HG03135 (cell line): Measurements from ENCODE around the gene TBX3.

ENCODE experiments used
- ATAC-seq: cut with Tn5 transposase; IDR thresholded peaks from one replicate; pipeline ENCODE4 v1.9.1; 2021; ENCODE audit warnings: mild to moderate bottlenecking, moderate library complexity; ENCODE audit not compliant: unreplicated experiment

TBX3 gene

DNA sequence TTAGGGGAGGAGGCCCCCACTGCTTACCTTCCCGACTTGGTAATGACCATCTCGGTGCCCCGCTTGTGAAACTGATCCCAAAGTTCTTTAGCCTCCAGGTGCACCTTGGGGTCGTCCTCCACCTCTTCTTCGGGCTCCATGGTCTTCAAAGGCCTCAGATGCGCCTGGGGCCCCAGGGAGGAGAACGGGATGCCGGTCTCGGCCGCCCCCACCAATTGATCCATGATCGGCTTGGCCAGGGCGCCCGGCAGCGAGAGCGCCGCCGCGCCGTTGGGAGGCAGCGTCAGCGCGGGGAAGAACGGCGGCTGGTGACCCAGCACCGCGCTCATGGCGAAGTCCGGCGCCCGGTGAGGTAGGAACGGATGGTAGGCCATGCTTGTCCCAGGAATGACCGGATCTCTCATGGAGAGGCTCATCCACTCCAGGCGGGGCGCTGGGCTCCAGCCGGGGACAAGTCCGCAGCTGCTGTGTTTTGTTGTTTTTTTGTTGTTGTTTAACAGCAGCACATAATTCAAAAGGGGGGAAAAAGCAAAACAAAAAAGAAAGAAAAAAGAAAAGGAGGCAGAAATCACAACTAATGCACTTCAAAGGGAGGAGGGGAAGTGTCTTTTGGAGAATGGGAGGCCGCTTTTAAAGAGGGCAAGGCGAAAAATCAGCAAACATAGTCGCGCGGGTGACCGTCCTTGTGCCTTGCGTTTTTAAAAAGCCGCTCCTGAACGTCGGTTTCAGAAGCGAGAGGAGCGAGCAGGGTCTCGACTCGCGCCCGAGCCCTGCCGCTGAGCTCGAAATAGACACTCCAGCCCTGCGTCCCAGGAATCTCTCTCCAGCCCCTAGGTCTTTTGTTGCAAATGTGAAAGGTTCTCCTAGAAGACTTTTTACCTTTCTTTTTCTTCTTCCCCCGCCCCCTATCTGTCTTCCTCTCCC is 928 bp downstream of the TBX3 start:
- ATAC-seq: no peak

DNA sequence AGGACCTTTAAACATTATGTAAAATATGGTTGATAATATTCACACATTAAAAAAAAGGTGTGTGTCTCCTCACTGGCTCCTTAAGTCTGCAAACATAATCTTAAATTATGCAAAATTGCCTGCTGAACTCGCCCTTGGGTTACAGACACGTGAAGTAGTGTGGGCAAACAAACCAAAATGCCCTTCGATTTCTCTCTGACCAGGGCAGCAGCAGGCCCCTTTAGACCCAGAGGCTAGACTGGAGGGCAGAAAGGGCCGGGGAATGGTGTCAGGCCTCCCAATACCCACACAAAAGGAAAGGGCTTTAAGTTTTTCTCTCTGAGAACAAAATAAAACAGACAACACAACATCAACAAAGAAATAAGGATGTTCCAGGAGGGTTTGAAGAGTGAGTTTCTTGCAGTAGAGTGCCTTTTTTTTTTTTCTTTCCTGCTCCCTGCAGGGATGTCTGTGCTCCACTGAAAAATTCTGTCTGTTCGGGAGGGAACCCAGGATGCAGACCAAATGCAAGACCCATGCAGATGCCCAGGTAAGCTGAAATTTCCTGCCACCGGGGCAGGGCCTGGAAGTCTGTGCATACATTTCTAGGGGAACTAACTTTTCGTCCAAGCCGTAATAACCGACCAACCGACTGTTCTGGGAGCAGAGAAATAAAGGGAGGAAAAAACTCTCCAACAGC is 1.7 kb downstream of the TBX3 start:
- no peak for ATAC-seq

DNA sequence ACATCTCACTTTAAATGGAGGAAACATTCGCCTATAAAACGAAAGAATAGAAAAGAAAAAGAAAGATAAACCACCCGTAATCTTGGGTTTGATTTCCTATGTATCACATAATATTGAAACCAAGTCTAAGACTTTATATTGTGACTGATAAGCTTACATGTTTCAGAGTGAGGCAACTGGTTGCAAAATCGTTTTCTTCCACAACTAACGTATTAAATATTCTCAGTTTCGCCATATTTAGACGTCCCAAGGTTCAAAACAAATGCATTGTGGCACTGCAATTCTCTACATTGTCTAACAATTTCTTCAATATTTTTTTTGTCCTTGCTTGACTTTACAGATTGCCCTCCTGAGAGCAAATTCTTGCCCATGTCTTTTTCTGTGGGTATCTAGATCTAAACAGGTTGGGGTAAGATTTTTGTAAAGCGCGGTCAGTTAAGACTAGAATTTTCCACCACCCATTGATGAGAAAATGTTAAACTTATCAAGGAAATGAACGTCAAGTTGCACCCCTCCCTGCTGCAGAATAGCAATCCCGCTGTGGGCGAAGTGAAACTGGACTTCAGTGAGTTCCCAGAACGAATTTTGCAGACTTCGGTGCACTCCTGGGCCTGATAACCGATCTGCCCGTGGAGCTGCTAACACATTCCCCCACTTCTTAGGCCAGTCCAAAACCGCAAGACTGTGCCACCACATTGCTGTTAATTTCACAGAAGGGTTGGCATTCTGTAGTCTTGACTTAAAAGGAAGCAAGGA is 2.7 kb downstream of the TBX3 start:
- no peak for ATAC-seq

DNA sequence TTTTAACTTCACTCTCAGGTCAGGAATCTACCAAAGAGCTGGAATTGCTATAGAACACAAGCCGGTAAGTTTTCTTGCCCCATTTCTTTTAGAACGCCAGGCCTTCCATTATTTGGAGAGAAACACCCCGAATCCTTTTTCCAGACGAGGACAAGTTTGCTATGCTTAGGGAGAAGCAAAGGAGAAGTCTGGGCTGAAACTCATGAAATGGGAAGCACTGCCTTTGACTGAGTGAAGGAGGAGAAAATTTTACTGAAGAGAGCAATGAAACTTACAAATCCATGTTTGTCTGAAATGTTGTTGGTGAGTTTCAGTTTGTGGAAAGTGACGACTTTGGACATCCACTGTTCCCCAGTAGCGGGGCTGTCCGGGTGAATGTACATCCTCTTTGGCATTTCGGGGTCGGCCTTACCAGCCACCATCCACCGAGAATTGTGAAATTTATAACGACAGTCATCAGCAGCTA is 3.3 kb downstream of the TBX3 start:
- no peak for ATAC-seq

DNA sequence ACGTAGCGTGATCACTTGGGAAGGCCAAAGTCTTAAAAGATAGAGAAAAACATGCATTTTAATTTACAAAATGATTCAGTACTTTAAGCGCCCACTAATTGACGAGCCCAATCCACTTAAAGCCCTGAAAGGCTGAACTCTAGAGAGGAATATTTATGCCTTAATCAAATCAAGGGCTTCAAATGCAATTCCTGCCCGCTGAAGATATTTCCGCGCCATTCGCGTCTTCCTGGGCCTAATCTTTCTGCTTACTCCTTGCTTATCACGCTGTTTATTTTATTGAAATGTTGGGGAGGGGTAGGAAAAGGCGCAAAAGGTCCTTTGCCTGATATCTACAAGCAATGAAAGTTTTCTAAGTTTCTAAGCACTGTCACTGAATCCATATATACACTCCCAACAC is 4.0 kb downstream of the TBX3 start:
- no peak for ATAC-seq

DNA sequence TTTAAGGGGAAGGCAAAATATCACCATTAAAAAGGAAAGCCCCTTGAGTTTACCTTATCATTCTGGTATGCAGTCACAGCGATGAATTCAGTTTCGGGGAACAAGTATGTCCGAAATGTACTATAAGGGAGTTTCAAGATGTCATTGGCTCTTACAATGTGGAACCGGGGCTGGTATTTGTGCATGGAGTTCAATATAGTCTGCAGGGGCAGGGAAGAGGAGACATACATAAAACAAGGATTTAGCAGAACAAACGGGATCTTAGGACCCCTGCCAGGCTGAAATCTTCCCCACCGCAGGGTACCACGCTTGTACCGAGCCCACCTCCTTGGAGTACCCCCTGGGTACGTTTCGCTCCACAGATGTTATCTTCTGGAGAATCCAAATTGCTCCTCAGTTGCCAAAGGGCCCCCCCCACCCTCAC is 4.5 kb downstream of the TBX3 start:
- ATAC-seq: no peak

DNA sequence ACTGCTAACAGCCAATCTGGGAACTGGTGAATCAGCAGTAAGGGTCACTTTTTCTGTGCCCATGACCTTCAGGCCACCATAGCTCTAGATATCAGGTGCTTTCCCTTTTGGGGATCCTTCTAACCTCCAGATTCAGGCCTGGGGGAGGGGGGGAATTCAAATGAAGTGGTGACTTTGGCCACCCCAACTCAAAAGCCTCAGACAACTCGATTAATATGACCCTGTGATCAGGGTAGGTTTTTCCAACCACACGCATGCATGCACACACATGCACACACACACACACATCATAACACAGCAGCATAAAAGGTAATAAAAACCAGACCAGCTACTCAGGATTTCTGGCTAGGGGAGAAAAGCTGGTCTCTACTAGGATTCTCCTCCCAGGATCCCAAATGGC is 5.3 kb downstream of the TBX3 start:
- no peak for ATAC-seq

DNA sequence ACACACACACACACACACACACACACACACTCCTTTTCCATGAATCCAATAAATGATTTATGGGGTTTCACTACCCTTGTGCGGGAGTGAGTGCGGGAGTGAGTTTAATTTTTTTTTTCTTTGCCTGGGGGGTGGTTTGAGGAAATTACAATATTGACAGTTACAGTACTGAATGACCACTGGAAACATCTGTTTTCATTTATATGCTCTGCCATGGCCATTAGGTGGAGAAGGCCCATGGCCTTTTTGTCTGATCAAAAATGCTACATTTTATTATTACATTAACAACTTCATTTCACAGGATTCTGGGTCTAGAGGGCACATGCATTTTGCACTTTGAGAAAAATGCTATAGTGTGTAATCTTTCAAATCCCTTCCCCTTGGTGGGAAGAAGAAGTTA is 5.9 kb downstream of the TBX3 start:
- ATAC-seq: no peak

DNA sequence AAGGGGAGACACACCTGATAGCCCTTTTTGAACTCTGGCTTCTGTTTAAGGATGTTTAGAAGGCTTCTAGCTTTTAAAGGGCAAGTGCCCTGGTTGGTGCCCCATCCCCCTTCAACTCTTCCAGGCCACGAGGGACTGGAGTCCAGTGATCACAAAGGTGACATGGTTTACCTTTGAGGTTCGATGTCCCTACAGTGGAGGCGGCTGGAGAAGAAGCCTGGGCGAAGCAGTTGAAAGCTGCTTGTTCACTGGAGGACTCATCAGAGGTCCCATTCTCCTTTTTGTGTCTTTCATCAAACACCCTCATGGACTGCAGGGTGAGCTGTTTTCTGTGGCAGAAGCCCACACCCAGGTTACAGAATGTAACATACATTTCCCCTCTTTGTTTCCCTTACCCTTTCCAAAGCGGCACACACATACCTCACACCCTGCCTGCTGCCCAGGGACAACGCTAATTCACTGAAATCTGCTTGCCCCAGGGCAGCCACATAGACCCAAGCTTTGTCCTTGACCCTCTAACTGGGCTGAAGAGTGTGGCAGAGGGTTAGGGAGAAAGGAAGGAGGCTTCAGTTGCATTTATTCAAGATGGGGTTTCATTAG is 7.7 kb downstream of the TBX3 start:
- no peak for ATAC-seq

DNA sequence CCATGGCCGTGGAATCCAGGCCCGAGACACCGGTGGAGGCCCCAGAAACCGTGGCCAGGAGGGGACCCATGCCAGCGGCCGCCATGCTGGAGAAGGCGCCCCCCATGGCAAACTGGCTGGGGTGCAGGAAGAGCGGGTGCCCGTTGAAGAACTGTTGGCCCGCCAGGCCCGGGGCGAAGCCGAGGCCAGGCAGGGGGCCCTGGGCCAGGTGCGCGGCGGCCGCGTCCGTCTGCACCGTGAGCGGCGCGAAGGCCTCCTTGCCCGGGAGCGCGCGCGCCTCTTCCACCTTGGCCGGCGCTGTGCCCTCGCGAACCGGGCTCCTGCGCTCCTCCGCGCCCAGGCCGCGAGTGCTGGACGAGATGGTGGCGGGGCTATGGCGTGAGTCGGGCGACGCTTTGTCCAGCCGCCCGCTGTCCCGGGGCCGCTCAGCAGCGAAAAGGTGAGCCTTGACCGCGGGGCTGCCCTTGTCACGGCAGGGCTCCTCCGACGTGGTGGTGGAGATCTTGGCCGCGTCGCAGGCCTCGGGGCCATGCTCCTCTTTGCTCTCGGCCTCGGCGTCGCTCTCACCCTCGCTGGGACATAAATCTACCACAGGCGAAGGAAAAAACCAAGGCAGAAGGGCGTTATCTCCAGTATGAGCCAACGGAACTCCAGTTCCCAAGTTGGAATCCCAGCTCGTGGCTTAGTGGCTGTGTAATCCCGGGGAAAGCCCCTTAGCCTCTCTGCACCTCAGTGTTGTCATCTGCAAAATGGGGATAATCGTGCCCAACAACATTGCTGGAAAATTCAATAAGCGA is 9.5 kb downstream of the TBX3 start:
- ATAC-seq: no peak

DNA sequence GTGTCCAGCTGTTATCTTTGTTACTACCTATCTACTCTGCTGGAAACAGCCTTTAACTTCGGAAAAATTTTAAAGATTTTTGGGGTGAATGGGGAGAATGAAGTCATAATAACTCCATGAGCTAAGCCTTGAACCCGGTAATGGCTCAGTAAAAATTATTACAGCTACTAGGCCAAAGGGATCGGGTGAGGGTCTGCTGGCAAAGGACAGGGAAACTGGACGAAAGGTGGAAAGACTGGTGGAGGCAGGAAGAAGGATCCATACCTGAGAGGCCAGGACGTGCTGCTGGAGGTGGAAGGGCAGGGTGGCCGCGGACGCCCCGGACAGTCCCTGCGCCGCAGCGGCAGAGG is 10.1 kb downstream of the TBX3 start:
- ATAC-seq: no peak

DNA sequence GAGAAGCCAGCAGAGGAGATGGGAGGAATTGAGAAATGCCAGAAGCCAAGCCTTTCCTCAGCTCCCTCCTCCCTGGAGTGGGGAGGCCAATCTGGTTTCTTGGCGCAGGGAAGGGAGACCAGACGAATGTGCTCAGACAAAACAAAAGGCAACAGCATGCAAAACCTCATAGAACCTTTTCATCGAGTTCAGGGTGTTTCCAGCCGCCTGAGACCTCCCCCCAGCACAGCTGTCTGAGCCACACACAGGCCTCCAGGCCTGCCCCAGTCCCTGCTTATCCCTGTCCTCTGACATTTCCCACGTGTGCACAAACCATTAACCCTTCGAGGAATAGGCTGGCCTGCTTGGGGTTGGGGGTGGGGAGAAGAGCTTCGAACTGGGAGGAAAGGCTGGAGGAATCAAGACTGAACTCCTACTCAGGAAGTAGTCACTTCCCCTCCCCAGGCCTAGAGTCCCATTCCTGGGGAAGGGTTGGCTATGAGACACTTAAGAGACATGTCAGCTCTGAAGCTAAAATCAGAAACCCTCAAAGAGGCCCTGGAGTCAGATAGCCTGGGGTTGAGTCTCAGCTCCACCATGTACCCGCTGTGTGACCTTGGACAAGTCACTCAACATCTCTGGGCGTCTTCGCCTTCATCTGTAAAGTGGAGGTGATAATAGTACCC is 10.7 kb downstream of the TBX3 start:
- ATAC-seq: no peak

DNA sequence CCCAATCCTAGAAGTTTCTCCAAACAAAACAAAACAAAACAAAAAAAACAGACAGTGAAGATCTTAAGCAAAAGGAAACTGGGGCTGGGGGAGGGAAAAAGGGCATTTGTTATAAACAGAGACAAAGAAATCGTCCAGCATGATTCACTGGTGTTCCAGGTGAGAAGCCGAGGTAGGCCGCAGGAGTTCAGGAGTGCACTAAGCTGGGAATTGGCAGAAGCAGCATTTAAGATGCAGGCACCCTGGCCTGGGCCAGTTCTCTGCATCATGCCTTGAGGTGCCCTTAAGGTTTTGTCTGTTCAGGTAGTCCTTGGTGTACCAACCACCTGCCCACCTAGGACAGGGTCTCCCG is 11.2 kb downstream of the TBX3 start:
- no peak for ATAC-seq

DNA sequence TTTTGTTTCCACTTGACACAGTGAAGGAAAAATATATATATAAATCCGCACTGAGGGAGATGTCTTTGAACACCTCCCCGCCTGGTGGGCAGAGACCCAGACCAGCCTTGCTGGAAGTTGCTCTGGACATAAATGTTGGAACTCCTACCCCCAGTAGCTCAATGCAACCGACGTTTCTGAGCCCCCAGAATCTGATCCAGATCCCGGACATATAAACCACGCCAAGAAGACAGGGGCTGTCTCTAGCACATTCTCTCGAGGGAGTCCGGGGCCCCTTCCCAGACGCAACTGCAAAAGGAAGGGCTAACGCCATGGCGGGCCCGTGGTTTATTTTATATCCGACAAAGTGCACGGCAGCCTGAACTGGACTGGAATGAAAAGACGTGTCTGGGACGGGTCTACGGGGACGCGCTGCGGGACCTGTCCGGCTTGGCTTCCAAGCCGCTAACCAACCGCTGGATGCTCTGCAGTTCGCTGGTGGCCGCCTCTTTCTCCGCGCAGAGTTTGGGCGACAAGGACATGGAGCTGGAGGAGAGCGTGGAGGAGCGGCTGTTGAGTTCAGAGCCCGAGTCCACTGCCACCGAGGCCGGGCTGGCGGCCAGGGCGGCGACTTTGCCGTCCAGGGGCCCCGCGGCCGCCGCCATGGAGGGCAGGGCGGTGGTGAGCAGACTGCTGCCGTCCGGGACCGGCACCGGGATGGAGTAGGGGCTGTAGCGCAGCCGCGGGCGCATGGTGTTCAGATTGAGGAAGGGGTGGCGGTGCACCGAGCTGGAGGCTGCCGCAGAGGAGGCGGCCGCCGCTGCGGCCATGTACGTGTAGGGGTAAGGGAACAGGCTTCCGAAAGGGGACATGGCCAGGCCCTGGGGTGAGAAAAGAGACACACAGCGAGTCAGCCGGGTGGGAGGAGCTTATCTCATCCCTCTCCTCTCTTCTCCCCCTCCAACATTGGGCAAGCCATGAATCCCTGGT is 12.2 kb downstream of the TBX3 start:
- ATAC-seq: no peak

DNA sequence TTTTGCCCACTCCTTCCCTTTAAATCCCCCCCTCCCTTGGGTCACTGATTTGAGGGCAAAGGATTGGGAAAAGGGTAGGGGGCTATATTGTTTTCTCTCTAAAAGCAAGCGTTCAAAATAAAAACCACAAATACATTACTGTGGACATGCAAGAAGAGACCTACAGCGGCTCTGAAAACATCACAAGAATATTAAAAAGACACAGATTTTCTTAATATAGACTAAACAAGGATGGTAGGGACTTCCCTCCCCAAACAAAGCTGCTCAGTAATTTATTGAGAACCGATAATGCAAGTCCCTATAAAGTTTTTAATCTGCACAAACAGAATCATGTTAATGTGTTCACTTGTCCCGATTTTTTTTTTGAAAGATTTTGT is 12.9 kb downstream of the TBX3 start:
- no peak for ATAC-seq

DNA sequence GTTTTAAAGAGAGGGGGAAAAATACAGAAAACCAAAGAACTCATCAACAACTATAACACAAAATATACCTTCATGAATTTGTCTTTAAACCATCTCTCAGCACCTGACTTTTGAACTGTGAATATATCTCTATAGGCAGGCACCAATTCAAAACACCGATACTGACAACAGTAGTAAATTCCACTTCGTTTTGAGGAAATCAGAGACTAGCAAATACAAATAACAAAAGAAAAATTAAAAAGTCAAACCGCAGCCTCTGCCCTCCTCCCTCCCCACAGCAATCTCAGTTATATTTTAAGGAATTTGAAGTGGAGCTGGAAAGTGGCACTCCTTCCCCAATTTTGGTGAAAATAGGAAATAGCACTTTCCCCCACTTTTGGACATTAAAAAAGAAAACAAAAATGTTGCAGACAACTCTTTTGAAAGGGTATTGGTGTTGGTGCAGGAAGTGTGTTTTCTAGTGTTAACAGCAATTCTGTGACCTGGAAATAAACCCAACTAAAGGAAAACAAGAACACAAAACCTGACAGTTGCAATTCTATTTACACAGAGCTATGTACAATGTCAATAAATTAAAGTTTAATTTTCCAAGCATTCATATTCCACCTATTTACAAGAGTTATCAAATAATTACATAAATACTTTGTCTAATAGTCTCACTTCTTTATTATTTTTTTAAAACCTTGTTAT is 13.5 kb downstream of the TBX3 start:
- no peak for ATAC-seq

DNA sequence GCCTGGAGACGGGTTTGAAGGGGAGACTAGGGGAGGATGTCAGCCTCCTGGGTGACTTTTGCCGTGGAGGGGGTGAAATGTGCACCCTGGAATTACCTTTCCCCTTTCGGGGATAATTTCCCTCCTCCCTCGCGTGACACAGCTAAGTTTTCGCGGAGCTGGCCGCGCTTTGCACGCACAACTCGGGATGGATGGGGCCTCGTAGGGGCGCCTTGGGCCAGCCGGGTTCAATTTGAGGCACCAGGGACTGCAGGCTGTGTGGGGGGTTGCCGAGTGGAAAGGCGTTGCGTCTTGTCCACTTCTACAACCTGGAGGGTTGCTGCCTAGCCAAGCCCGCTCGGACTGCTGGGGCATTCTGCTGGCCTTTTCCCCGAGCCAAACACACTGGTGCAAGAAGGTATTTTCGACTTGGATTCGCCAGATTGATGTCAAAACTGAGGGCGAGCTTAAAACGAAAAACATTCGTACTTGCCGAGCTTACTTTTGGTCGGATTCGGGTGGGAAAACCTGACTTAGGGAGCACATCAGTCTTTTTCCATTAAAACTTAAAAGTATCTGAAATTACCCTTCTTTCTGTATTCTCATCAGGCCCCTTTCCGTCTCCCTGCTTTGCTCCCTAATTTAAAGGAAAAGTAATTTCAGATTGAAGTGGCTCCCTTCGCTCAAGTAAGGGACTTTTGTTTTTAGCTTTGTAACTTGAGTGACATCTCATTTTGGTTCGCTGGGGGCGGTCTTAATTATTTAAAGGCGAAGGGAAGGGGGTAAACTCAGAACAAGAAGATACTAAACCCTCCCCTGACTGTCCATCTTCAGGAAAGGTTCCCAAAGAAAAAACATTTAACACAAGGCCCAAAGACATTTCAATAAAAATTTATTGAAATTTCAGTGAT is 14.3 kb downstream of the TBX3 start:
- no peak for ATAC-seq
